OCI-LY7 (cell line): ENCODE data around the gene LRRC8C. TPM values are rescaled to one million over a fixed set of nuclear protein-coding genes. Genes with fewer than 3 reads are reported as not detected.

Source experiments
- BruUV-seq: library from RNA; stranded (reverse); fragments of 400-500 nt; replicated peaks from 2 replicates; lab custom pipeline; 2021; lab: Mats Ljungman, UMichigan
- CTCF ChIA-PET: fragments of 300-600 bp; sonication (Branson Sonifier 250); formaldehyde crosslinking; loops from one replicate; lab custom pipeline; 2022; ENCODE audit warnings: antibody characterized with exemption; ENCODE audit not compliant: unreplicated experiment; lab: Charles Lee
- POLR2A ChIA-PET: fragments of 300-600 bp; sonication (Branson Sonifier 250); formaldehyde crosslinking; loops from one replicate; lab custom pipeline; 2022; ENCODE audit warnings: antibody characterized with exemption; lab: Charles Lee
- DNase-seq: peaks from one replicate; pipeline ENCODE4 v3.0.0-alpha.2; 2015; ENCODE audit warnings: low spot score
- H2AFZ ChIP-seq: fragments of 200-600 bp; sonication (generic), shearing (Covaris generic); 2 replicates; pipeline ENCODE4 v1.6.1; 2014; ENCODE audit warnings: mild to moderate bottlenecking, antibody characterized with exemption, low read length, moderate library complexity
- H3K27ac ChIP-seq: fragments of 200-600 bp; sonication (generic); 2 replicates; pipeline ENCODE4 v1.5.1; 2014; ENCODE audit warnings: mixed run types, low read depth, mild to moderate bottlenecking, moderate library complexity, low read length, inconsistent platforms; ENCODE audit not compliant: poor library complexity, severe bottlenecking
- H3K36me3 ChIP-seq: fragments of 200-600 bp; sonication (generic); 2 replicates; pipeline ENCODE4 v1.6.1; 2014; ENCODE audit warnings: mild to moderate bottlenecking, antibody characterized with exemption, low read length, moderate library complexity, mixed read lengths; ENCODE audit not compliant: insufficient read depth
- H3K4me1 ChIP-seq: fragments of 200-600 bp; sonication (generic); 2 replicates; pipeline ENCODE4 v1.5.1; 2014; ENCODE audit warnings: mild to moderate bottlenecking, low read length; ENCODE audit not compliant: insufficient read depth, poor library complexity, severe bottlenecking
- H3K4me2 ChIP-seq: fragments of 200-600 bp; sonication (generic); 2 replicates; pipeline ENCODE4 v1.6.1; 2014; ENCODE audit warnings: mild to moderate bottlenecking, low read length
- H3K4me3 ChIP-seq: fragments of 200-600 bp; sonication (generic); 2 replicates; pipeline ENCODE4 v1.5.1; 2014; ENCODE audit warnings: mild to moderate bottlenecking, low read depth, low read length; ENCODE audit not compliant: poor library complexity, severe bottlenecking
- H3K79me2 ChIP-seq: fragments of 200-600 bp; sonication (generic); 2 replicates; pipeline ENCODE4 v1.6.1; 2016; ENCODE audit warnings: low read depth, mild to moderate bottlenecking, low read length, moderate library complexity, mixed read lengths; ENCODE audit not compliant: insufficient read depth
- H3K9me2 ChIP-seq: fragments of 200-600 bp; sonication (generic); 2 replicates; pipeline ENCODE4 v1.6.1; 2016; ENCODE audit warnings: mild to moderate bottlenecking, low read length, mixed read lengths; ENCODE audit not compliant: insufficient read depth
- H3K9me3 ChIP-seq: fragments of 200-600 bp; sonication (generic); 2 replicates; pipeline ENCODE4 v1.6.1; 2014; ENCODE audit warnings: mild to moderate bottlenecking, mixed run types, low read length, mixed read lengths
- H4K20me1 ChIP-seq: fragments of 200-600 bp; sonication (generic); 2 replicates; pipeline ENCODE4 v1.6.1; 2014; ENCODE audit warnings: mild to moderate bottlenecking, antibody characterized with exemption, low read length, moderate library complexity, mixed read lengths; ENCODE audit not compliant: insufficient read depth
- EZH2phosphoT487 ChIP-seq: fragments of 200-600 bp; sonication (generic); IDR thresholded peaks from 2 replicates; pipeline ENCODE4 v1.6.1; 2018; ENCODE audit warnings: low read depth, borderline replicate concordance, mild to moderate bottlenecking, mixed run types, antibody characterized with exemption, low read length, moderate library complexity, mixed read lengths
- intact Hi-C: fragments of 100-400 bp; cut with micrococcal nuclease; formaldehyde crosslinking; loops from one replicate; pipeline ENCODE4 v1.10.0; 2022; ENCODE audit not compliant: unreplicated experiment
- total RNA-seq, 2 experiments: library from RNA; depleted of rRNA in 1 of 2; stranded (reverse); fragments of >200 nt in 1 of 2; shearing (Covaris generic) in 1 of 2; gene quantifications; 2 replicates each; pipeline ENCODE4 v1.2.3, GENCODE V29; 2014 to 2022
- TF ChIP-seq, protein P1 (sequence below): fragments of 200-600 bp; sonication (generic); conservative IDR thresholded peaks from 2 replicates; pipeline ENCODE4 v1.5.1; 2014; ENCODE audit warnings: mild to moderate bottlenecking, antibody characterized with exemption, low read length, moderate library complexity, mixed read lengths

The LRRC8C gene
- total RNA-seq, 2 experiments from 2014 or later, result 6.0 to 9.0 TPM

GRCh38 chr1:89603651-89604413, 29.1 kb upstream of the LRRC8C start:
- Histone ChIP-seq H3K4me3 (no peak overlapping the region), H3K27ac (no peak overlapping the region), H3K4me1 (no peaks in the 10 kb centered on the region), H3K4me2 (no peak overlapping the region), H2AFZ (no peak overlapping the region), H3K79me2 (no peaks in the 10 kb centered on the region), H4K20me1 (peaks cover 7% of the 10 kb centered on the region; the same call in 1 of the 2 replicates), H3K9me2 (no peaks in the 10 kb centered on the region), H3K36me3 (no peaks in the 10 kb centered on the region), H3K9me3 (no peaks in the 10 kb centered on the region)
- BruUV-seq, result no TSS peak
- no peak for DNase-seq
- POLR2A ChIA-PET, result interaction anchor here (0.6 to 1.5 kb wide), 6 partner anchors 14 to 327 kb away, joined by 3 to 4 read pairs (median 4); no protein-coding TSS in a partner anchor
- CTCF ChIA-PET, result interaction anchor here (0.5 kb wide), 1 partner anchor 361 kb away, joined by 3 read pairs; no protein-coding TSS in a partner anchor
- intact Hi-C loops, result no loop called here
- TF ChIP-seq, protein P1, sequence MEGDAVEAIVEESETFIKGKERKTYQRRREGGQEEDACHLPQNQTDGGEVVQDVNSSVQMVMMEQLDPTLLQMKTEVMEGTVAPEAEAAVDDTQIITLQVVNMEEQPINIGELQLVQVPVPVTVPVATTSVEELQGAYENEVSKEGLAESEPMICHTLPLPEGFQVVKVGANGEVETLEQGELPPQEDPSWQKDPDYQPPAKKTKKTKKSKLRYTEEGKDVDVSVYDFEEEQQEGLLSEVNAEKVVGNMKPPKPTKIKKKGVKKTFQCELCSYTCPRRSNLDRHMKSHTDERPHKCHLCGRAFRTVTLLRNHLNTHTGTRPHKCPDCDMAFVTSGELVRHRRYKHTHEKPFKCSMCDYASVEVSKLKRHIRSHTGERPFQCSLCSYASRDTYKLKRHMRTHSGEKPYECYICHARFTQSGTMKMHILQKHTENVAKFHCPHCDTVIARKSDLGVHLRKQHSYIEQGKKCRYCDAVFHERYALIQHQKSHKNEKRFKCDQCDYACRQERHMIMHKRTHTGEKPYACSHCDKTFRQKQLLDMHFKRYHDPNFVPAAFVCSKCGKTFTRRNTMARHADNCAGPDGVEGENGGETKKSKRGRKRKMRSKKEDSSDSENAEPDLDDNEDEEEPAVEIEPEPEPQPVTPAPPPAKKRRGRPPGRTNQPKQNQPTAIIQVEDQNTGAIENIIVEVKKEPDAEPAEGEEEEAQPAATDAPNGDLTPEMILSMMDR, result no peak
- no peak for TF ChIP-seq EZH2phosphoT487

DNA sequence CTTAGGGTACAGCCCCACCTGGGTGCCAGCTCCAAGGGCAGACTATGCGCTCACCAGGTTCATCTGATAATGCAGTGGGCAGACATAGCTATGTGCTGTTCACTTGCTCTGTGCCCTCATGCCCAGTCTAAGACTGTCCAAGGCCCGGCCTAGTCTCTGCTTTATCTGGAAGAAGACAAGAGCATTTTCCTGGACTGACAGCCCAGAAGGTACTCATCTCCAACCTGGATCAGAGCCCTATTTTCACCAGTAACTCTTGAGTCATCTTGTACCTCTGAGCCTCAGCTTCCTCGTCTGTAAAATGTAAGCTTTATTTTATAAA, 28.5 kb upstream of the LRRC8C start:
- TF ChIP-seq EZH2phosphoT487, result no peak
- TF ChIP-seq, protein P1, result no peak
- Histone ChIP-seq H3K36me3 (no peaks in the 10 kb centered on the region), H4K20me1 (peaks cover 5% of the 10 kb centered on the region; the same call in 1 of the 2 replicates), H3K4me2 (no peak overlapping the region), H3K9me3 (no peaks in the 10 kb centered on the region), H3K9me2 (no peaks in the 10 kb centered on the region), H3K79me2 (no peaks in the 10 kb centered on the region), H3K27ac (no peak overlapping the region), H3K4me3 (no peak overlapping the region), H2AFZ (no peak overlapping the region), H3K4me1 (no peaks in the 10 kb centered on the region)
- POLR2A ChIA-PET, result interaction anchor here (0.6 to 1.5 kb wide), 4 partner anchors 26 to 326 kb away, joined by 3 to 4 read pairs (median 4); no protein-coding TSS in a partner anchor
- no peak for DNase-seq
- no TSS peak for BruUV-seq
- CTCF ChIA-PET, result interaction anchor here (0.5 kb wide), 1 partner anchor 361 kb away, joined by 3 read pairs; no protein-coding TSS in a partner anchor
- intact Hi-C loops, result no loop called here

DNA sequence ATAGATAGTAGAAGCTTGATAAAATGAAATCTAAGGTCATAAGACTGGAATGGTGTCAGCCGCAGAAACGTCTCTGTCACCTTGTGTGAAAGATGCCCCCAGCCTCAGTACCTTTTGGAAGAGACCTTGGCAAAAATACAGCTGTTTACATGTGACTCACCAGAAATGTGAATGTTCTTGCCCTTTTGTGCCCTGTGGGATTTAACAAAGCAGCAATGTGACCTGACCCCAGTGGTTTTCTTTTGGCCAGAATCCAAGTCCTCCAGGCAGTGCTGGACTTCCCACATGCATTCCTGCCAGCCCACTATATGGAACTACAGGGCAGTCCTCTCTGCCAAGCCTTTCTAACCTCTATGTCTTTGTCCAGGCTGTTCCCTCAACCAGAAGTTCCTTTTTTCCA, 27.2 kb upstream of the LRRC8C start:
- 0 out of 2 replicates have a peak, but pooled peaks cover 3% of the 10 kb centered on the region for H4K20me1 ChIP-seq
- H3K27ac ChIP-seq, result no peak overlapping the region
- TF ChIP-seq EZH2phosphoT487, result no peak
- TF ChIP-seq, protein P1, result no peak
- no peak overlapping the region for H3K4me3 ChIP-seq
- BruUV-seq, result no TSS peak
- H3K9me3 ChIP-seq, result no peaks in the 10 kb centered on the region
- CTCF ChIA-PET, result no interaction called here
- H3K79me2 ChIP-seq, result no peaks in the 10 kb centered on the region
- intact Hi-C loops, result no loop called here
- H2AFZ ChIP-seq, result no peak overlapping the region
- no peak for DNase-seq
- H3K4me2 ChIP-seq, result no peak overlapping the region
- H3K36me3 ChIP-seq, result no peaks in the 10 kb centered on the region
- no peaks in the 10 kb centered on the region for H3K9me2 ChIP-seq
- H3K4me1 ChIP-seq, result no peaks in the 10 kb centered on the region
- POLR2A ChIA-PET, result interaction anchor here (1.0 kb wide), 2 partner anchors 11 to 20 kb away, joined by 3 read pairs; no protein-coding TSS in a partner anchor
